Measurements from ENCODE around the gene LAPTM5. TPM values are rescaled to one million over a fixed set of nuclear protein-coding genes. Genes with fewer than 3 reads are reported as not detected.

Gene LAPTM5
- total and polyA plus RNA-seq, 4 donors: 18.0 to 46.2 (median 28.1) TPM

DNA sequence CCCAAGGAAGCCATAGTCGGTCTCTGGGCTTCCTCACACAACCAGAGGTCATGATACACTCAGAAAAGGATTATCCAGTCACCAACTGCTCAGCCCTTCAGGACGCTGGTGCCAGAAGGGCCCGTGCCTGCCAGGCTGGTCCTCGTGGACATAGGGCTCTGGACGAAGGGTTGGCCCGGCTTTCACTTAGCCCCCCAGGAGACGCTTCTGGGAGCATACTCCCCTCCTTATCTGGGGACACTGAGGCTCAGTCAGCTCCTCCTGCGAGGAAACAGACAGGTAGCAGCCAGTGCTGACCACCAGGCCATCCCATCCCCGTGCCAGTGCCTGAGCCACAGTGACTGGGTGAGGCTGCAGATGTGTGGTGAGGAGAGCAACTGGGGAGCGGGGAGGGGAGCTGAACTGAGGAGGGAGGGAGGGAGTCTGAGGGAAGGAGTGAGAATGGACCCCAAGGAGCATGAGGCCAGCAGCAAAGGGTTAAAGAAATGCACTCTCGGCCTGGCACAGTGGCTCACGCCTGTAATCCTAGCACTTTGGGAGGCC, 17.9 kb upstream of the LAPTM5 start:
- Histone ChIP-seq H3K9me3 (ENCODE audit: control insufficient read depth in 4 of 4, low read length in 3 of 4) (no peaks in the 10 kb centered on the region), H3K27ac (ENCODE audit: low read depth in 1 of 2, low read length in 2 of 2) (no peak overlapping the region), H3K4me3 (ENCODE audit: low read depth in 1 of 3, low read length in 3 of 3) (no peak overlapping the region), H3K9ac (ENCODE audit: low read depth in 1 of 2, low read length in 2 of 2) (no peak overlapping the region), H3K4me1 (ENCODE audit: control insufficient read depth in 4 of 4, insufficient read depth in 4 of 4, low read length in 3 of 4) (peaks cover 0 to 3% (median 0%) of the 10 kb centered on the region in 4 donors), H3K36me3 (ENCODE audit: control insufficient read depth in 4 of 4, insufficient read depth in 3 of 4, low read depth in 1 of 4, low read length in 3 of 4) (no peaks in the 10 kb centered on the region), H3K27me3 (ENCODE audit: control insufficient read depth in 4 of 4, insufficient read depth in 4 of 4, low read length in 3 of 4) (peaks cover 0 to 2% (median 0%) of the 10 kb centered on the region in 4 donors)
- 88% methylated on average over 12 of the region's 12 CpGs for WGBS
- no peak for TF ChIP-seq GABPA (IDR thresholded peaks at IDR 0.05 in 1 of 2, conservative IDR thresholded peaks at IDR 0.05 in 1 of 2)
- TF ChIP-seq, protein P1, sequence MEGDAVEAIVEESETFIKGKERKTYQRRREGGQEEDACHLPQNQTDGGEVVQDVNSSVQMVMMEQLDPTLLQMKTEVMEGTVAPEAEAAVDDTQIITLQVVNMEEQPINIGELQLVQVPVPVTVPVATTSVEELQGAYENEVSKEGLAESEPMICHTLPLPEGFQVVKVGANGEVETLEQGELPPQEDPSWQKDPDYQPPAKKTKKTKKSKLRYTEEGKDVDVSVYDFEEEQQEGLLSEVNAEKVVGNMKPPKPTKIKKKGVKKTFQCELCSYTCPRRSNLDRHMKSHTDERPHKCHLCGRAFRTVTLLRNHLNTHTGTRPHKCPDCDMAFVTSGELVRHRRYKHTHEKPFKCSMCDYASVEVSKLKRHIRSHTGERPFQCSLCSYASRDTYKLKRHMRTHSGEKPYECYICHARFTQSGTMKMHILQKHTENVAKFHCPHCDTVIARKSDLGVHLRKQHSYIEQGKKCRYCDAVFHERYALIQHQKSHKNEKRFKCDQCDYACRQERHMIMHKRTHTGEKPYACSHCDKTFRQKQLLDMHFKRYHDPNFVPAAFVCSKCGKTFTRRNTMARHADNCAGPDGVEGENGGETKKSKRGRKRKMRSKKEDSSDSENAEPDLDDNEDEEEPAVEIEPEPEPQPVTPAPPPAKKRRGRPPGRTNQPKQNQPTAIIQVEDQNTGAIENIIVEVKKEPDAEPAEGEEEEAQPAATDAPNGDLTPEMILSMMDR (IDR thresholded peaks at IDR 0.05; ENCODE audit: low read depth, low read length, missing input control): no peak
- no peak for TF ChIP-seq HNF4A (conservative IDR thresholded peaks at IDR 0.05)
- TF ChIP-seq SP1 (IDR thresholded peaks at IDR 0.05): no peak
- TF ChIP-seq, protein P2, sequence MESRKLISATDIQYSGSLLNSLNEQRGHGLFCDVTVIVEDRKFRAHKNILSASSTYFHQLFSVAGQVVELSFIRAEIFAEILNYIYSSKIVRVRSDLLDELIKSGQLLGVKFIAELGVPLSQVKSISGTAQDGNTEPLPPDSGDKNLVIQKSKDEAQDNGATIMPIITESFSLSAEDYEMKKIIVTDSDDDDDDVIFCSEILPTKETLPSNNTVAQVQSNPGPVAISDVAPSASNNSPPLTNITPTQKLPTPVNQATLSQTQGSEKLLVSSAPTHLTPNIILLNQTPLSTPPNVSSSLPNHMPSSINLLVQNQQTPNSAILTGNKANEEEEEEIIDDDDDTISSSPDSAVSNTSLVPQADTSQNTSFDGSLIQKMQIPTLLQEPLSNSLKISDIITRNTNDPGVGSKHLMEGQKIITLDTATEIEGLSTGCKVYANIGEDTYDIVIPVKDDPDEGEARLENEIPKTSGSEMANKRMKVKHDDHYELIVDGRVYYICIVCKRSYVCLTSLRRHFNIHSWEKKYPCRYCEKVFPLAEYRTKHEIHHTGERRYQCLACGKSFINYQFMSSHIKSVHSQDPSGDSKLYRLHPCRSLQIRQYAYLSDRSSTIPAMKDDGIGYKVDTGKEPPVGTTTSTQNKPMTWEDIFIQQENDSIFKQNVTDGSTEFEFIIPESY (IDR thresholded peaks at IDR 0.05): no peak
- no peak for TF ChIP-seq NR2F2 (IDR thresholded peaks at IDR 0.05)
- TF ChIP-seq FOXA1 (IDR thresholded peaks at IDR 0.05): no peak
- no peak for DNase-seq (ENCODE audit: low spot score)

DNA sequence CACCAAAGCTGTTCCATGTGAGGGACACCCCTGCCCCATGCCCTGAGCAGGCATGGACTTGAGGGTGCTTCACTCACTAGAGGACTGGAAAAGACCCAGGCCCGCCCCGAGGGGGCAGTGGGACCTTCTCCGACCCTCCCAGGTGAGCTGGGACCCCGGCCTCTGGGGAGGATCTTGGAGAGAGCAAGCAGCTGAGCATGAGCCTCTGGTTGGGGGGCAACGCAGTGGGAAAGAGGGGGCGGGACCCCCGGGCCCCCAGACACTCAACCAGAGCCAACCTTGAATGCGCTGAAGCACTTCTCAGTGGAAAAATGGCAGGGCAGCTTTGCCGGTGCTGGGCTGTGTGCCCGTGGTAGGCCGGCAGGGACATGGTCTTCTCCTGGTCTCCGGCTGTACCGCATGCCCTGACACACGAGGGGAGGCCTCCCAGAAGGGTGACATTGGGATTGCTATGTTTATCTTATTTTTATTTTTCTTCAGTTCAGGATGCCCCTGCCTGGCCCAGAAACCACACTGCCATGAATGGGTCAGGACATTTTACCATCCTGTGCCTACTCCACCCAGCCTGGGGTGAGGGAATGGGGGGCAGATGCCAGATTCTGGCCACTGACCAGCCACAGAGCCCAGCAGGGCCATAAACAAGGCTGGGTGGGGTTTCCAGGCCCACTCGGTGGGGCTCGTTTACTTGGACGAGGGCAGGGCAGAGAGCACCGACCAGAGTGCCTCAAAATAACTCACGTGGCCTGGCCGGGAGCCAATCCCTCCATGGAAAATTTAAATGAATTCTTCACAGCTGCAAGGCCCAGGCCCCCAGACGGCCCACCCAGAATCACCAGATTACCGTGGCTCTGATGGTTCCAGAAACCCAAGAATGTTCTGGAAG, 17.2 kb upstream of the LAPTM5 start:
- Histone ChIP-seq H3K9me3 (ENCODE audit: control insufficient read depth in 4 of 4, low read length in 3 of 4) (no peaks in the 10 kb centered on the region), H3K9ac (ENCODE audit: low read depth in 1 of 2, low read length in 2 of 2) (no peak overlapping the region), H3K4me1 (ENCODE audit: control insufficient read depth in 4 of 4, insufficient read depth in 4 of 4, low read length in 3 of 4) (peaks cover 0 to 3% (median 0%) of the 10 kb centered on the region in 4 donors), H3K27me3 (ENCODE audit: control insufficient read depth in 4 of 4, insufficient read depth in 4 of 4, low read length in 3 of 4) (peaks cover 0 to 2% (median 0%) of the 10 kb centered on the region in 4 donors), H3K36me3 (ENCODE audit: control insufficient read depth in 4 of 4, insufficient read depth in 3 of 4, low read depth in 1 of 4, low read length in 3 of 4) (no peaks in the 10 kb centered on the region), H3K4me3 (ENCODE audit: low read depth in 1 of 3, low read length in 3 of 3) (no peak overlapping the region), H3K27ac (ENCODE audit: low read depth in 1 of 2, low read length in 2 of 2) (no peak overlapping the region)
- WGBS: 78% methylated on average over 22 of the region's 22 CpGs
- TF ChIP-seq NR2F2 (IDR thresholded peaks at IDR 0.05) (no peak), RXRA (IDR thresholded peaks at IDR 0.05) (no peak), EGR1 (IDR thresholded peaks at IDR 0.05; ENCODE audit: low read depth in 2 of 2) (no peak), FOXA1 (IDR thresholded peaks at IDR 0.05) (no peak), JUND (IDR thresholded peaks at IDR 0.05) (no peak), YY1 (IDR thresholded peaks at IDR 0.05) (no peak), TAF1 (conservative IDR thresholded peaks at IDR 0.05) (no peak), HNF4G (IDR thresholded peaks at IDR 0.05) (no peak), FOXA2 (IDR thresholded peaks at IDR 0.05) (no peak), SP1 (IDR thresholded peaks at IDR 0.05) (no peak), GABPA (IDR thresholded peaks at IDR 0.05 in 1 of 2, conservative IDR thresholded peaks at IDR 0.05 in 1 of 2) (no peak)
- TF ChIP-seq, protein P3, sequence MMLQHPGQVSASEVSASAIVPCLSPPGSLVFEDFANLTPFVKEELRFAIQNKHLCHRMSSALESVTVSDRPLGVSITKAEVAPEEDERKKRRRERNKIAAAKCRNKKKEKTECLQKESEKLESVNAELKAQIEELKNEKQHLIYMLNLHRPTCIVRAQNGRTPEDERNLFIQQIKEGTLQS (IDR thresholded peaks at IDR 0.05): no peak
- TF ChIP-seq, protein P1 (IDR thresholded peaks at IDR 0.05; ENCODE audit: low read depth, low read length, missing input control): no peak
- TF ChIP-seq, protein P4, sequence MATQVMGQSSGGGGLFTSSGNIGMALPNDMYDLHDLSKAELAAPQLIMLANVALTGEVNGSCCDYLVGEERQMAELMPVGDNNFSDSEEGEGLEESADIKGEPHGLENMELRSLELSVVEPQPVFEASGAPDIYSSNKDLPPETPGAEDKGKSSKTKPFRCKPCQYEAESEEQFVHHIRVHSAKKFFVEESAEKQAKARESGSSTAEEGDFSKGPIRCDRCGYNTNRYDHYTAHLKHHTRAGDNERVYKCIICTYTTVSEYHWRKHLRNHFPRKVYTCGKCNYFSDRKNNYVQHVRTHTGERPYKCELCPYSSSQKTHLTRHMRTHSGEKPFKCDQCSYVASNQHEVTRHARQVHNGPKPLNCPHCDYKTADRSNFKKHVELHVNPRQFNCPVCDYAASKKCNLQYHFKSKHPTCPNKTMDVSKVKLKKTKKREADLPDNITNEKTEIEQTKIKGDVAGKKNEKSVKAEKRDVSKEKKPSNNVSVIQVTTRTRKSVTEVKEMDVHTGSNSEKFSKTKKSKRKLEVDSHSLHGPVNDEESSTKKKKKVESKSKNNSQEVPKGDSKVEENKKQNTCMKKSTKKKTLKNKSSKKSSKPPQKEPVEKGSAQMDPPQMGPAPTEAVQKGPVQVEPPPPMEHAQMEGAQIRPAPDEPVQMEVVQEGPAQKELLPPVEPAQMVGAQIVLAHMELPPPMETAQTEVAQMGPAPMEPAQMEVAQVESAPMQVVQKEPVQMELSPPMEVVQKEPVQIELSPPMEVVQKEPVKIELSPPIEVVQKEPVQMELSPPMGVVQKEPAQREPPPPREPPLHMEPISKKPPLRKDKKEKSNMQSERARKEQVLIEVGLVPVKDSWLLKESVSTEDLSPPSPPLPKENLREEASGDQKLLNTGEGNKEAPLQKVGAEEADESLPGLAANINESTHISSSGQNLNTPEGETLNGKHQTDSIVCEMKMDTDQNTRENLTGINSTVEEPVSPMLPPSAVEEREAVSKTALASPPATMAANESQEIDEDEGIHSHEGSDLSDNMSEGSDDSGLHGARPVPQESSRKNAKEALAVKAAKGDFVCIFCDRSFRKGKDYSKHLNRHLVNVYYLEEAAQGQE (IDR thresholded peaks at IDR 0.05): no peak
- DNase-seq (ENCODE audit: low spot score): no peak
